Femur (tissue), 1 donor: ENCODE data around the gene OR6C6.
"Not testable (repeated sequence)": the region's sequence is repeated elsewhere in the genome, so short reads cannot be mapped to it uniquely, and the experiment has no call there.

ENCODE experiments used
- DNase-seq: peaks from one replicate; pipeline ENCODE4 v3.0.0-alpha.2; 2017

OR6C6 gene

GRCh38 chr12:55296469-55296868 is at the start of gene OR6C6:
TSS of gene OR6C6 (minus strand) at chr12:55296569. CDS start at chr12:55295232, 1,337 bp downstream.
- no peak for DNase-seq

DNA sequence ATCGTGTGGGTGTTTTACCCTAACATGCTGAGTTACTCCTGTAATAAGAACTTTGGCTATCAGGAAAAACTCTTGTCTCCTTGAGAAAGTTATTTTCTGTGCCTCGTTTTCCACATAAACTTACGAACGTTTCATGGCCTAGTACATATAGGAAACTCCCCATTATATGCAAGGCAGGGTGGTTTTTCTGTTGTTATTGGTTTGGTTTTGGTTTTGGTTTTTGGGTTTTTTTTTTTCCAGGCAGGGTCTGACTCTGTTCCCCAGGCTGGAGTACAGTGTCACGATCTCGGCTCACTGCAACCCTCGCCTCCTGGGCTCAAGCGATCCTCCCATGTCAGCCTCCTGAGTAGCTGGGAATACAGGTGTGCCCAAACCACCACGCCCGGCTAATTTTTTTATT is 39.6 kb upstream of the OR6C6 start:
- no peak for DNase-seq

DNA sequence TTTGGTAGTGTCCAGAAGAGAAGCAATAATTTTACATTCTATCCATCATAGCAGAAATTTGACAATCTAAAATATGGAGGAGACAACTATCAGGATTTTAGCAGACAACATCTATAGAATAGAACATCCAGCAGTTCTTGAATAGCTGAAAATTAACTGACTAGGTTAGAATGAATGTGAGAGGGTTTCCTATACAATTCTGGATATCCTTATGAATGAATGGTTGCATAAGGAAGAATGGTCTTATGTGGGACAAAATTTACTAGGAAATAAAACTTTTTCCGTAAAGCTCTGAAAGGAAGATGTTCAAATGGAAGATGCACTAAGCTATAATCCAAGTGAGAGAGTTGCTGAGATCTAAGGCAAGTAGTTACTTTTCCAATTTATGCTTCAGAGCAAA is 34.1 kb upstream of the OR6C6 start, which contains the start of gene OR6C3:
TSS of gene OR6C3 (plus strand) at position 301 of the 400 bp plus-strand sequence. CDS start 955 bp downstream, outside the sequence.
- DNase-seq, result no peak

DNA sequence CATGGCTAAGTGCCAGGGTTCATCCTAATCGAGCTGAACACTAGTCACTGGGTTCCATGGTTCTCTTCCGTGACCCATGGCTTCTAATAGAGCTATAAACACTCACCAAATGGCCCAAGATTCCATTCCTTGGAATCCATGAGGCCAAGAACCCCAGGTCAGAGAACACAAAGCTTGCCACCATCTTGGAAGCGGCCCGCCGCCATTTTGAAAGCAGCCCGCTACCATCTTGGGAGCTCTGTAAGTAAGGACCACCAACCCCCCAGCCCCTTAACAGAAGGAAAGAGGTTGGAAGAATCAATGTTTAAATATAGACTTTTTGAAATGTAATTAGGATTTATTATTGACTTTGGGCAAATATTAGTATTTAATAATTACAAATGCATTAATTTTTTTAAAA is 29.4 kb upstream of the OR6C6 start:
- DNase-seq, result not testable (repeated sequence)

GRCh38 chr12:55320201-55320600 is 23.8 kb upstream of the OR6C6 start:
- no peak for DNase-seq

DNA sequence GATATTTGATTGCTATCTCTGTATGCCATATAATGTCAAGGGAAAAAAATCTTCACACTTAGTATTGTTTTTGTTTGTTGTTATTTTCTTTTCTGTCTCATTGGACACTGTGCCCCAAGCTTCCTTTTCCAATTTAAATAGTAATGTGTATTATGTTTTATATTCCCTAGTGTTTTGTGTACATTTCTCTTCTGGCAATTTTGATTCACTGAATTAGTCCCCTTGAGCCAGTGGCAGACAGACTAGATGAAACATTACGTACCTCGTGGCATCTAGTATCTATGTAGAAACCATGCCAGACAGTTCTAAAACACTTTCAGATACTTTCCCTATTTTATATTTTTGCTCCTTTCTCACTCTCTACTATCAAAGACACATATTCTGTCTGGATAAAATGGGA is 17.7 kb upstream of the OR6C6 start, which contains the start of gene OR6C1:
TSS of gene OR6C1 (plus strand) at position 301 of the 400 bp plus-strand sequence. CDS start 6,257 bp downstream, outside the sequence.
- no peak for DNase-seq

- DNase-seq, result no peak
Measured at GRCh38 chr12:55289999-55290398, 6.4 kb downstream of the OR6C6 start.

GRCh38 chr12:55280991-55281390 is 15.4 kb downstream of the OR6C6 start:
- no peak for DNase-seq

DNA sequence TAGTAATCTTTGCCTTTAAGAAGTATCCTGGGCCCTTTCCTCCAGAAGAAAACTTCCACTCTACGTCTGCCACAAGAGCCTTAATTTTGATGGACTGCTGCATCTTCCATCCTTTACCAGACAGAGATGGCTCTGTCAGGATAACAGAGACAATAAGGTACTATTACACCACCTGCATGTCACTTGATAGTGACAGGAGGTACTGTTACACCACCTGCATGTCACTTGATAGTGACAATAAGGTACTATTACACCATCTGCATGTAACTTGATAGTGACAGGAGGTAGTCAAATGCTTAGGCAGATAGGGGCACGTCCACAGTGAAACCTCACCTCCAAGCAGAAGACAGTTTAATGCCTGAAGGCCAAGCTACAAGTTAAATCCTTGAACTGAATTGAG is 38.1 kb downstream of the OR6C6 start:
- no peak for DNase-seq

DNA sequence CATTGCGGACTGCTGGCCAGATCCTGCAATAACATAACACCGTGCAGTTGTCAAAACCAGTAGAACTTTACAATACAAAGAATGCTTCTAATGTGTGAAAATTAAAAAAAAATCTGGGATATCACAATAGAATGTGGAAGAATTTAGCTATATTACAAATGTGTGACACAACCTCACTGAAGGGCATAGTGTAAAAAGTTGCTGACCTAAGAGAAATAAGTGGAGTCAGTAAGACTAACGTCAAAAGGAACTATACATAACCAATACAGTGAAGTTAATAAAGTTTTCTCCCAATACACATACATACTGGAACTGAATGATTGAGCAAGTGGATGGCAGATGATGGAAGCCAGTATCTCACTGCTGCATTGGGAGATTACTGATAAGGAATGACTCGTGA is 39.5 kb downstream of the OR6C6 start:
- DNase-seq, result no peak

DNA sequence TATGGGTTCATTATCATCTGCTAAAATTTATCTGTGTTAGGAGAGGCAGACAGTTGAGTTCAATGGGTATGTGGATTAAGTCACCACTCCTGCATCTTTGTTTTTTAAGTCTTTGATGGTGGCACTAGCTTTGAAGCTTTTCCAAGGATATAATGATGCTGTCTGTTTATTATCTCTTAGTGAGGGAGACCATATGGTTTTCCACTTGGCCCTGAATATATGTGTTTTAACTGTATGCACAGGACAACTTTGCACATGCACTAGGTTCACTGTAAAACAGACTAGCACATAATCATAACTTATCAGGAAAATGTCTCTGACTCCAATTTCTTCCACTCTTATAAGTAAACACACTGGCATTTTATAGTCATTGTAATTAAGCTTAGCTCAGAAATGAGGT is 43.1 kb downstream of the OR6C6 start:
- no peak for DNase-seq

GRCh38 chr12:55250944-55251343 is 45.4 kb downstream of the OR6C6 start:
- DNase-seq, result no peak

GRCh38 chr12:55246159-55246558 is 50.2 kb downstream of the OR6C6 start:
- DNase-seq, result no peak

DNA sequence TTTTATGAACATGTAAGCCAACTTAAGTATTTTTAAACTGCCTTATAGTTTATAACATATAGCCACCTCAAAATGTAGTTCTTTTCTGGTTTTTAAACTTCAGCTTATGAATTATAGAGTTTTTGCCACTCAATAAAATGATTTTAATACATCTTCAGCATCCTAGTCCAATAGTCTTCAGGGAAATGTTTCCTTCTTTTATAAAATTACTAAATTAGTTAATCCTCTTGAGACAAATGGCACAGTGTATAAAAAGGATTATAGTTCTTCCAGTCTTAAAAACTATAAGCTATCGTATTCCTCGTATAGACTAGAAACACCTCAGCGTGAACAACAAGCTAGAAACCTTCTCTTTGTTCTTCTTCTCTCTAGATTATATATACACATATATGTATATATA is 52.1 kb downstream of the OR6C6 start, which contains the start of gene OR6C74:
TSS of gene OR6C74 (plus strand) at position 301 of the 400 bp plus-strand sequence. CDS start 2,679 bp downstream, outside the sequence.
- DNase-seq, result no peak
